PC-3 (cell line): Measurements from ENCODE around the gene IP6K3. TPM values are rescaled to one million over a fixed set of nuclear protein-coding genes. Genes with fewer than 3 reads are reported as not detected.

Source experiments
- ATAC-seq: fragments of 200-7000 bp; cut with Tn5 transposase; 2 replicates; pipeline ENCODE4 v1.9.1; 2020; ENCODE audit warnings: mild to moderate bottlenecking, moderate library complexity
- BruUV-seq: library from RNA; stranded (reverse); fragments of 400-500 nt; replicated peaks from 2 replicates; lab custom pipeline; 2021; lab: Mats Ljungman, UMichigan
- CTCF ChIA-PET: fragments of 300-600 bp; sonication (Branson Sonifier 250); formaldehyde crosslinking; loops from one replicate; lab custom pipeline; 2022; ENCODE audit warnings: antibody characterized with exemption; lab: Charles Lee
- POLR2A ChIA-PET: fragments of 300-600 bp; sonication (Branson Sonifier 250); formaldehyde crosslinking; loops from one replicate; lab custom pipeline; 2022; ENCODE audit warnings: antibody characterized with exemption; ENCODE audit not compliant: unreplicated experiment; lab: Charles Lee
- DNase-seq: peaks from one replicate; pipeline ENCODE4 v3.0.0-alpha.2; 2015
- H2AFZ ChIP-seq: fragments of 300-600 bp; sonication (generic); 2 replicates; pipeline ENCODE4 v1.6.0; 2016; ENCODE audit warnings: antibody characterized with exemption, low read length
- H3F3A ChIP-seq: fragments of 300-600 bp; sonication (generic); one replicate; pipeline ENCODE4 v1.6.0; 2017; ENCODE audit warnings: antibody characterized with exemption, low read length, control low read depth, mild to moderate bottlenecking; ENCODE audit not compliant: unreplicated experiment
- H3K27ac ChIP-seq: fragments of 300-600 bp; sonication (generic); 2 replicates; pipeline ENCODE4 v1.5.1; 2016; ENCODE audit warnings: mild to moderate bottlenecking, low read length
- H3K27me3 ChIP-seq: fragments of 300-600 bp; sonication (generic); 2 replicates; pipeline ENCODE4 v1.6.1; 2016; ENCODE audit warnings: low read length, mixed read lengths
- H3K36me3 ChIP-seq: fragments of 300-600 bp; sonication (generic); 2 replicates; pipeline ENCODE4 v1.6.1; 2016; ENCODE audit warnings: low read depth, mixed run types, low read length, mixed read lengths
- H3K4me1 ChIP-seq: fragments of 300-600 bp; sonication (generic); 2 replicates; pipeline ENCODE4 v1.5.1; 2016; ENCODE audit warnings: low read length; ENCODE audit not compliant: insufficient read depth
- H3K4me2 ChIP-seq: fragments of 300-600 bp; sonication (generic); 2 replicates; pipeline ENCODE4 v1.6.0; 2016; ENCODE audit warnings: low read length
- H3K4me3 ChIP-seq: fragments of 300-600 bp; sonication (generic); 2 replicates; pipeline ENCODE4 v1.5.1; 2016; ENCODE audit warnings: mild to moderate bottlenecking, low read length, mixed read lengths
- H3K79me2 ChIP-seq: fragments of 300-600 bp; sonication (generic); 2 replicates; pipeline ENCODE4 v1.6.1; 2017; ENCODE audit warnings: low read length, mixed read lengths
- H3K9ac ChIP-seq: fragments of 300-600 bp; sonication (generic); 2 replicates; pipeline ENCODE4 v1.6.0; 2016; ENCODE audit warnings: mild to moderate bottlenecking, low read length
- H3K9me2 ChIP-seq: fragments of 300-600 bp; sonication (generic); replicated peaks from 2 replicates; pipeline ENCODE4 v1.6.1; 2016; ENCODE audit warnings: mixed run types, low read length, mixed read lengths
- H3K9me3 ChIP-seq: fragments of 300-600 bp; sonication (generic); 2 replicates; pipeline ENCODE4 v1.6.1; 2016; ENCODE audit warnings: low read length, mixed read lengths
- H4K20me1 ChIP-seq: fragments of 300-600 bp; sonication (generic); 2 replicates; pipeline ENCODE4 v1.6.1; 2016; ENCODE audit warnings: low read length, mixed read lengths
- CTCF ChIP-seq: fragments of 300-600 bp; sonication (generic); conservative IDR thresholded peaks from 2 replicates; pipeline ENCODE4 v1.5.1; 2017; ENCODE audit warnings: antibody characterized with exemption, low read depth, mild to moderate bottlenecking, low read length
- EZH2 ChIP-seq: fragments of 300-600 bp; sonication (generic); IDR thresholded peaks from one replicate; pipeline ENCODE4 v1.6.1; 2017; ENCODE audit warnings: antibody characterized with exemption, mild to moderate bottlenecking, low read length; ENCODE audit not compliant: unreplicated experiment
- EZH2phosphoT487 ChIP-seq: fragments of 300-600 bp; sonication (generic); IDR thresholded peaks from 2 replicates; pipeline ENCODE4 v1.6.1; 2018; ENCODE audit warnings: mild to moderate bottlenecking, antibody characterized with exemption, low read length, borderline replicate concordance
- intact Hi-C: fragments of 100-400 bp; cut with micrococcal nuclease; formaldehyde crosslinking; loops from 2 replicates; pipeline ENCODE4 v1.9.0; 2023
- total RNA-seq: library from RNA; depleted of rRNA; stranded (reverse); fragments of >200 nt; gene quantifications from 2 replicates; pipeline ENCODE4 v1.2.3, GENCODE V29; 2014

The IP6K3 gene
- total RNA-seq, 1 experiment from 2014 or later = not detected

GRCh38 chr6:33725891-33726673 is 20.6 kb downstream of the IP6K3 start:
- H3K4me1 ChIP-seq = peaks cover 7% of the 10 kb centered on the region
- no peak overlapping the region for H2AFZ ChIP-seq
- H3K9me3 ChIP-seq = no peaks in the 10 kb centered on the region
- CTCF ChIA-PET = no interaction called here
- DNase-seq = no peak
- BruUV-seq = no TSS peak
- no peak overlapping the region for H3K27ac ChIP-seq
- POLR2A ChIA-PET = no interaction called here
- H3K4me3 ChIP-seq = no peak overlapping the region
- no peak for ATAC-seq
- H3K9ac ChIP-seq = no peak overlapping the region
- TF ChIP-seq EZH2 = no peak
- no peak for TF ChIP-seq CTCF
- no peak for TF ChIP-seq EZH2phosphoT487
- H4K20me1 ChIP-seq = no peaks in the 10 kb centered on the region
- peaks cover 19% of the 10 kb centered on the region for H3K27me3 ChIP-seq
- no peaks in the 10 kb centered on the region for H3K9me2 ChIP-seq
- H3K4me2 ChIP-seq = no peak overlapping the region
- H3F3A ChIP-seq = no peaks in the 10 kb centered on the region
- H3K79me2 ChIP-seq = no peaks in the 10 kb centered on the region
- intact Hi-C loops = no loop called here
- no peaks in the 10 kb centered on the region for H3K36me3 ChIP-seq

GRCh38 chr6:33725222-33725621 is 21.5 kb downstream of the IP6K3 start:
- peaks cover 16% of the 10 kb centered on the region for H3K4me1 ChIP-seq
- no peak overlapping the region for H3K9ac ChIP-seq
- H3K27ac ChIP-seq = no peak overlapping the region
- no peaks in the 10 kb centered on the region for H3K36me3 ChIP-seq
- no peaks in the 10 kb centered on the region for H3K9me3 ChIP-seq
- H3K4me2 ChIP-seq = no peak overlapping the region
- no peak for TF ChIP-seq EZH2phosphoT487
- no peak for TF ChIP-seq EZH2
- no peak for TF ChIP-seq CTCF
- H3K79me2 ChIP-seq = no peaks in the 10 kb centered on the region
- no TSS peak for BruUV-seq
- ChIA-PET CTCF (no interaction called here), POLR2A (no interaction called here)
- H4K20me1 ChIP-seq = no peaks in the 10 kb centered on the region
- intact Hi-C loops = no loop called here
- H3K27me3 ChIP-seq = peaks cover 19% of the 10 kb centered on the region
- ATAC-seq (no peak), DNase-seq (no peak)
- no peaks in the 10 kb centered on the region for H3K9me2 ChIP-seq
- H2AFZ ChIP-seq = no peak overlapping the region
- H3F3A ChIP-seq = no peaks in the 10 kb centered on the region
- no peak overlapping the region for H3K4me3 ChIP-seq
